B cell (primary cell): ENCODE measurements around the gene UNC119B. TPM values are rescaled to one million over a fixed set of nuclear protein-coding genes. Genes with fewer than 3 reads are reported as not detected.

Experiments used
- ATAC-seq: fragments of 200-7000 bp; cut with Tn5 transposase; one replicate; pipeline ENCODE4 v1.10.0; 2021; ENCODE audit warnings: low read depth, mild to moderate bottlenecking, moderate number of reproducible peaks, moderate library complexity
- CTCF ChIA-PET: fragments of 350-600 bp; sonication (Branson Sonifier 250); formaldehyde crosslinking; loops from one replicate; lab custom pipeline; 2021; ENCODE audit warnings: antibody characterized with exemption, inconsistent platforms; lab: Charles Lee
- POLR2A ChIA-PET: fragments of 350-600 bp; sonication (Branson Sonifier 250); formaldehyde crosslinking; loops from one replicate; lab custom pipeline; 2021; ENCODE audit warnings: antibody characterized with exemption; lab: Charles Lee
- DNase-seq: peaks from one replicate; pipeline ENCODE4 v3.0.0; 2013
- H2AFZ ChIP-seq: 2 replicates; pipeline ENCODE4 v1.6.1; 2012; ENCODE audit warnings: mild to moderate bottlenecking, low read depth, low read length; ENCODE audit not compliant: insufficient read depth, poor library complexity, severe bottlenecking
- H3K27ac ChIP-seq, 2 donors: 1 replicate in 1 of 2; 2 replicates in 1 of 2; pipeline ENCODE4 v1.5.1; 2012 to 2013; ENCODE audit warnings: low read length in 2 of 2, mild to moderate bottlenecking in 2 of 2, moderate library complexity in 1 of 2
- H3K27me3 ChIP-seq, 4 experiments: fragments of 200-600 bp in 1 of 4; sonication (generic) in 1 of 4; replicated peaks in 1 of 4; 1 replicate in 2 of 4; 2 replicates in 2 of 4; pipeline versions ENCODE4 v1.6.1 to v1.7.0; 2013 to 2016; ENCODE audit warnings: low read length in 3 of 4, mild to moderate bottlenecking in 2 of 4, mixed read lengths in 1 of 4, moderate library complexity in 1 of 4; ENCODE audit not compliant: insufficient read depth in 4 of 4, control insufficient read depth in 3 of 4; ENCODE audit errors: control extremely low read depth in 1 of 4
- H3K36me3 ChIP-seq, 2 experiments: replicated peaks in 1 of 2; 1 replicate in 1 of 2; 2 replicates in 1 of 2; pipeline versions ENCODE4 v1.6.1 to v1.7.1; 2013; ENCODE audit warnings: low read length in 1 of 2; ENCODE audit not compliant: insufficient read depth in 2 of 2, control insufficient read depth in 1 of 2; ENCODE audit errors: control extremely low read depth in 1 of 2, extremely low read depth in 1 of 2
- H3K4me1 ChIP-seq, 2 donors: fragments of 200-600 bp in 1 of 2; sonication (generic) in 1 of 2; 1 replicate in 1 of 2; 2 replicates in 1 of 2; pipeline versions ENCODE4 v1.5.1 to v1.6.1; 2013 to 2017; ENCODE audit warnings: low read length in 2 of 2; ENCODE audit not compliant: control insufficient read depth in 2 of 2, insufficient read depth in 2 of 2
- H3K4me2 ChIP-seq: replicated peaks from 2 replicates; pipeline ENCODE3; 2012; ENCODE audit warnings: mild to moderate bottlenecking, low read depth, low read length; ENCODE audit not compliant: poor library complexity, severe bottlenecking
- H3K4me3 ChIP-seq, 5 experiments: fragments of 200-600 bp in 1 of 5; sonication (generic) in 1 of 5; 1 replicate in 3 of 5; 2 replicates in 2 of 5; pipeline versions ENCODE4 v1.5.1 to v1.7.0; 2011 to 2016; ENCODE audit warnings: low read length in 4 of 5, mild to moderate bottlenecking in 4 of 5, low read depth in 2 of 5, control low read depth in 1 of 5, moderate library complexity in 1 of 5; ENCODE audit not compliant: insufficient read depth in 1 of 5; ENCODE audit errors: control extremely low read depth in 1 of 5, extremely low read depth in 1 of 5
- H3K79me2 ChIP-seq: fragments of 200-600 bp; sonication (generic); one replicate; pipeline ENCODE4 v1.6.0; 2016; ENCODE audit warnings: low read length; ENCODE audit not compliant: control insufficient read depth, insufficient read depth
- H3K9ac ChIP-seq: fragments of 200-600 bp; sonication (generic); 2 replicates; pipeline ENCODE4 v1.6.1; 2017; ENCODE audit warnings: mild to moderate bottlenecking, low read length, moderate library complexity
- H3K9me3 ChIP-seq, 3 donors: one replicate each; pipeline versions ENCODE4 v1.6.1 to v1.7.1; 2013; ENCODE audit warnings: low read length in 2 of 3; ENCODE audit not compliant: control insufficient read depth in 2 of 3, insufficient read depth in 1 of 3; ENCODE audit errors: control extremely low read depth in 1 of 3
- H4K20me1 ChIP-seq: 2 replicates; pipeline ENCODE4 v1.6.0; 2012; ENCODE audit warnings: mild to moderate bottlenecking, low read length; ENCODE audit not compliant: insufficient read depth, control insufficient read depth, poor library complexity, severe bottlenecking
- H3K27ac Mint-ChIP-seq: one replicate; pipeline ENCODE4 v1.8.0; 2021; ENCODE audit warnings: mixed read lengths
- H3K27me3 Mint-ChIP-seq: one replicate; pipeline ENCODE4 v1.8.0; 2021; ENCODE audit warnings: mixed read lengths
- H3K4me1 Mint-ChIP-seq: one replicate; pipeline ENCODE4 v1.8.0; 2021; ENCODE audit warnings: mixed read lengths
- H3K4me3 Mint-ChIP-seq: one replicate; pipeline ENCODE4 v1.8.0; 2021; ENCODE audit warnings: mixed read lengths
- H3K9me3 Mint-ChIP-seq: one replicate; pipeline ENCODE4 v1.8.0; 2022; ENCODE audit warnings: mixed read lengths; ENCODE audit not compliant: insufficient read depth
- EZH2 ChIP-seq: IDR thresholded peaks from 2 replicates; pipeline ENCODE4 v1.6.1; 2012; ENCODE audit warnings: borderline replicate concordance, low read depth, mild to moderate bottlenecking, moderate library complexity, low read length; ENCODE audit not compliant: insufficient read depth, poor library complexity, severe bottlenecking
- WGBS: methylation state at CpG from one replicate; pipeline ENCODE4 v1.1.5; 2013; ENCODE audit warnings: missing lambda C conversion rate; ENCODE audit not compliant: insufficient coverage; 5-methylcytosine and 5-hydroxymethylcytosine counted together
- intact Hi-C: fragments of 100-400 bp; cut with micrococcal nuclease; formaldehyde crosslinking; loops from one replicate; pipeline ENCODE4 v1.10.0; 2022
- polyA plus RNA-seq: library from polyadenylated mRNA; depleted of rRNA; stranded (reverse); fragments of >200 nt; gene quantifications from 2 replicates; pipeline ENCODE4 v1.2.3, GENCODE V29; 2012
- total RNA-seq, 2 donors: library from RNA; stranded (reverse); fragments of 120-200 nt in 1 of 2; gene quantifications; 1 replicate in 1 of 2; 2 replicates in 1 of 2; pipeline versions ENCODE4 v1.2.3 to v1.2.4, GENCODE V29; 2013 to 2022
- TF ChIP-seq, protein P1 (sequence below): fragments of 200-600 bp; IDR thresholded peaks from one replicate; pipeline ENCODE4 v1.8.0; 2022; ENCODE audit warnings: antibody characterized with exemption, mild to moderate bottlenecking

UNC119B gene
- total and polyA plus RNA-seq, 2 donors (not counting 1 experiment from before 2014, with no cell fraction given), result 7.2 to 22.7 TPM

DNA sequence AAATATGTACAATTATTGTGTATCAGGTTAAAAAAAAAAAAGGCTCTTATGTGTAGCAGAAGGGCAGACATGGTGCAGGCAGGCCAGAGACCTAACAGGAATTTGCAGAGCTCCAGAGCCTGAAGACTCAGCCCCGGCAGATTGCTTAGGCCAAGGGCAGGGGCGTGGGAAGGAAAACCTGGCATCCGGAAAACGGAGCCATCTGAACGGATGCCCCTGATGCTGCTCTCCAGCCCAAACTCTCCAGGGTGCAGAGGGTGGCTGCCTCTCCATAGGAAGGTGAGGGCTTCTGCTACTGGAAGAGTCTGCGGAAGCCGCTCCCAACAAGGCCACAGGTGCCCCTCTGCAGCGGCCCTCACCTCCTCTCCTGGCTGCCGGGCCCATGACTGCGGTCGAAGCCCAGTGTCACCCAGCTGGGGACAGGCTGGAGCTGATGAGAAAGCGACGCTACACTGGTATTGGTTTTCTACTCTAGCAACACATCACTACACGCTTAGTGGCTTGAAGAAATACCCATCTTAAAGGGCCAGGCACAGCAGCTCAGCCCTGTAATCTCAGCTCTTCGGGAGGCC, 34.8 kb downstream of the UNC119B start:
- no peaks in the 10 kb centered on the region for H3K79me2 ChIP-seq
- intact Hi-C loops, result no loop called here
- H3K27me3 Mint-ChIP-seq, result no peaks in the 10 kb centered on the region
- no peaks in the 10 kb centered on the region for H3K36me3 ChIP-seq
- no peaks in the 10 kb centered on the region for H3K27me3 ChIP-seq
- H3K4me3 ChIP-seq, result no peak overlapping the region
- no peaks in the 10 kb centered on the region for H4K20me1 ChIP-seq
- H3K9me3 Mint-ChIP-seq, result no peaks in the 10 kb centered on the region
- POLR2A ChIA-PET, result interaction anchor here (0.6 kb wide), 1 partner anchor 8 kb away, joined by 3 read pairs; no protein-coding TSS in a partner anchor
- CTCF ChIA-PET, result interaction anchor here (1.1 kb wide), 1 partner anchor 202 kb away, joined by 3 read pairs; no protein-coding TSS in a partner anchor
- no peak overlapping the region for H2AFZ ChIP-seq
- H3K4me1 ChIP-seq, result no peaks in the 10 kb centered on the region
- no peak overlapping the region for H3K9ac ChIP-seq
- H3K27ac ChIP-seq, result no peak overlapping the region
- no peak overlapping the region for H3K4me2 ChIP-seq
- no peak for TF ChIP-seq EZH2
- TF ChIP-seq, protein P1, sequence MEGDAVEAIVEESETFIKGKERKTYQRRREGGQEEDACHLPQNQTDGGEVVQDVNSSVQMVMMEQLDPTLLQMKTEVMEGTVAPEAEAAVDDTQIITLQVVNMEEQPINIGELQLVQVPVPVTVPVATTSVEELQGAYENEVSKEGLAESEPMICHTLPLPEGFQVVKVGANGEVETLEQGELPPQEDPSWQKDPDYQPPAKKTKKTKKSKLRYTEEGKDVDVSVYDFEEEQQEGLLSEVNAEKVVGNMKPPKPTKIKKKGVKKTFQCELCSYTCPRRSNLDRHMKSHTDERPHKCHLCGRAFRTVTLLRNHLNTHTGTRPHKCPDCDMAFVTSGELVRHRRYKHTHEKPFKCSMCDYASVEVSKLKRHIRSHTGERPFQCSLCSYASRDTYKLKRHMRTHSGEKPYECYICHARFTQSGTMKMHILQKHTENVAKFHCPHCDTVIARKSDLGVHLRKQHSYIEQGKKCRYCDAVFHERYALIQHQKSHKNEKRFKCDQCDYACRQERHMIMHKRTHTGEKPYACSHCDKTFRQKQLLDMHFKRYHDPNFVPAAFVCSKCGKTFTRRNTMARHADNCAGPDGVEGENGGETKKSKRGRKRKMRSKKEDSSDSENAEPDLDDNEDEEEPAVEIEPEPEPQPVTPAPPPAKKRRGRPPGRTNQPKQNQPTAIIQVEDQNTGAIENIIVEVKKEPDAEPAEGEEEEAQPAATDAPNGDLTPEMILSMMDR, result no peak
- no peaks in the 10 kb centered on the region for H3K9me3 ChIP-seq
- H3K4me1 Mint-ChIP-seq, result no peaks in the 10 kb centered on the region
- H3K27ac Mint-ChIP-seq, result no peak overlapping the region
- H3K4me3 Mint-ChIP-seq, result no peak overlapping the region
- WGBS, result 91% methylated on average over 14 of the region's 15 CpGs
- DNase-seq (no peak), ATAC-seq (no peak)

DNA sequence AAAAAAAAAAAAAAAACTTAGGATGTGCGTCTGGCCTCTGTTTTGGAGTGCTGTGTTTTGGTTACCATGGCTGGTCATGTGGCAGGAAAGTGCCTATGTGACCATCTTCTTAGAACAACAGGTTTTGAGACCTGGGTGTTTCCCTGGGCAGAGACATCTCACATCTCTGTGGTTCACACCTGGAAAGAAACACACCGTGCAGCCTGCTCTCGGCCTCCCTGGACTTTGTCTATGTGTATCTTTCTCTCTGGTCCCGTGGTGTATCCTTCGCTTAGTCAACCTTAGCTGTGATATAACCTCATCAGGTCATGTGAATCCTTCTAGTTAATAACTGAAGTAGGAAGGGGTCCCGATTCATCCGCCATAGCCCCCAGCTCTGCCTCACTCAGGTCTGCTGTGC, 38.0 kb downstream of the UNC119B start:
- H3K27ac Mint-ChIP-seq, result no peak overlapping the region
- Histone ChIP-seq H3K4me2 (no peak overlapping the region), H4K20me1 (no peaks in the 10 kb centered on the region), H3K27ac (no peak overlapping the region), H3K4me3 (no peak overlapping the region), H3K36me3 (no peaks in the 10 kb centered on the region), H3K9ac (no peak overlapping the region), H3K4me1 (no peaks in the 10 kb centered on the region), H3K9me3 (no peaks in the 10 kb centered on the region), H3K27me3 (peaks cover 0 to 2% (median 0%) of the 10 kb centered on the region in 4 experiments), H3K79me2 (no peaks in the 10 kb centered on the region), H2AFZ (no peak overlapping the region)
- peaks cover 5% of the 10 kb centered on the region for H3K27me3 Mint-ChIP-seq
- no peak overlapping the region for H3K4me3 Mint-ChIP-seq
- H3K4me1 Mint-ChIP-seq, result no peaks in the 10 kb centered on the region
- ATAC-seq, result no peak
- ChIA-PET CTCF (interaction anchor here (1.2 kb wide), 1 partner anchor 20 kb away, joined by 4 read pairs; no protein-coding TSS in a partner anchor), POLR2A (interaction anchor here (0.6 kb wide), 1 partner anchor 603 kb away, joined by 6 read pairs; no protein-coding TSS in a partner anchor)
- no peaks in the 10 kb centered on the region for H3K9me3 Mint-ChIP-seq
- TF ChIP-seq, protein P1, result no peak
- TF ChIP-seq EZH2, result no peak
- intact Hi-C loops, result no loop called here
- 96% methylated on average over 6 of the region's 7 CpGs for WGBS
- no peak for DNase-seq
